LNCAP (cell line): ENCODE data around the gene ADARB2.

Experiments
- TF ChIP-seq, protein P1 (sequence below): fragments of 450-650 bp; IDR thresholded peaks from 2 replicates; pipeline ENCODE4 v1.5.1; 2017; ENCODE audit warnings: mild to moderate bottlenecking

The ADARB2 gene

DNA sequence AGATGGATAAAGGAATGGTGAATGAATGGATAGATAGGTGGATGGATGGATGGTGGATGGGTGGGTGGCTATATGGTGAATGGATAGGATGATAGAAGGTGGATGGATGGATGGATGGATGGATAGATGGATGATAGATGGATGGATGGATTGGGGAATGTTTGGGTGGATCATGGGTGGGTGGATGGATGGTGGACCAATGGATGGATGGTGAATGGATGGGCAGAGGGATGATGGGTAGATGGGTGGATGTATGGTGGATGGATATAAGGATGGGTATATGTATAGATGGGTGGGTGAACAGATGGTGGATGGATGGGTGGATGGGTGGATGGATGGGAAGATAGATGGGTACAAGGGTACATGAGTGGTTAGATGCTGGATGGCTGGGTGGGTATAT lies 322.4 kb downstream of the ADARB2 start:
- TF ChIP-seq, protein P1, sequence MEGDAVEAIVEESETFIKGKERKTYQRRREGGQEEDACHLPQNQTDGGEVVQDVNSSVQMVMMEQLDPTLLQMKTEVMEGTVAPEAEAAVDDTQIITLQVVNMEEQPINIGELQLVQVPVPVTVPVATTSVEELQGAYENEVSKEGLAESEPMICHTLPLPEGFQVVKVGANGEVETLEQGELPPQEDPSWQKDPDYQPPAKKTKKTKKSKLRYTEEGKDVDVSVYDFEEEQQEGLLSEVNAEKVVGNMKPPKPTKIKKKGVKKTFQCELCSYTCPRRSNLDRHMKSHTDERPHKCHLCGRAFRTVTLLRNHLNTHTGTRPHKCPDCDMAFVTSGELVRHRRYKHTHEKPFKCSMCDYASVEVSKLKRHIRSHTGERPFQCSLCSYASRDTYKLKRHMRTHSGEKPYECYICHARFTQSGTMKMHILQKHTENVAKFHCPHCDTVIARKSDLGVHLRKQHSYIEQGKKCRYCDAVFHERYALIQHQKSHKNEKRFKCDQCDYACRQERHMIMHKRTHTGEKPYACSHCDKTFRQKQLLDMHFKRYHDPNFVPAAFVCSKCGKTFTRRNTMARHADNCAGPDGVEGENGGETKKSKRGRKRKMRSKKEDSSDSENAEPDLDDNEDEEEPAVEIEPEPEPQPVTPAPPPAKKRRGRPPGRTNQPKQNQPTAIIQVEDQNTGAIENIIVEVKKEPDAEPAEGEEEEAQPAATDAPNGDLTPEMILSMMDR = no peak

DNA sequence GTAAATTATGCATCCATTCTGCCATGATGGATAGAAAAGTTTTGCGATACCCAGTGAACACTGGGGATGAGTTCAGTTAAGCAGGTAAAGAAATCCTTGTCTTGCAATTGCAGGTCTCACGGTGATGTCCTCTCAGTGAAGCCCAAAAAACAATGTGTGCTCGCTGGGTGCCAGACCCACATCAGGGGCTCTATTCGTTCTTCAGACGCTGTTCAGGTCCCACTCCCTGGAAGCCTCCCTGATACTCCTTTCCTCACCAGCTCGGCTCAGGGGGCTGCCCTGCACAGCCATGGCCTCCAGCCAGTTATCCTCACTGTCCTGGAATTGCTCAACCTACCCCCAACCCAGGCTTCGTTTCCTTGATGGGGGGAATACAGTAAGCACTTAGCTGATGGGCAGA lies 323.5 kb downstream of the ADARB2 start:
- TF ChIP-seq, protein P1 = no peak

DNA sequence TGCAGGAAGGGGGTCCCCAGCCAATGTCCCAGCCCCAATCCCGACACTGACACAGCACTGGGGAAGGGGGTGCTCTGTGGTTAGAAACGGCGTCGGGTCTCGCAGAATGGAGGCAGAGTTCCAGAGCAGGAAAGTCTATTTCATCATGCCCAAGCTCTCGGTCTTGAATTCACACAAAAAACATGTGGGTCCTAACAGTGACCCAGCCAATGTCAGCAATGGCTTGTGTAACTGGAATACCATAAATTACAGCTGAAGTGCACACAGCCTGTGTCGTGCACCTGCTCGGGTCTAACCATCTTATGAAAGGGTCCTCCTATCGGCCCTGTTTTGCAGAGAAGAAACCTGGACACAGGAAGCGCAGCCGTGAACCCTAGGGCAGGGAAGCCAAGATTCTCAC lies 324.1 kb downstream of the ADARB2 start:
- TF ChIP-seq, protein P1 = no peak

DNA sequence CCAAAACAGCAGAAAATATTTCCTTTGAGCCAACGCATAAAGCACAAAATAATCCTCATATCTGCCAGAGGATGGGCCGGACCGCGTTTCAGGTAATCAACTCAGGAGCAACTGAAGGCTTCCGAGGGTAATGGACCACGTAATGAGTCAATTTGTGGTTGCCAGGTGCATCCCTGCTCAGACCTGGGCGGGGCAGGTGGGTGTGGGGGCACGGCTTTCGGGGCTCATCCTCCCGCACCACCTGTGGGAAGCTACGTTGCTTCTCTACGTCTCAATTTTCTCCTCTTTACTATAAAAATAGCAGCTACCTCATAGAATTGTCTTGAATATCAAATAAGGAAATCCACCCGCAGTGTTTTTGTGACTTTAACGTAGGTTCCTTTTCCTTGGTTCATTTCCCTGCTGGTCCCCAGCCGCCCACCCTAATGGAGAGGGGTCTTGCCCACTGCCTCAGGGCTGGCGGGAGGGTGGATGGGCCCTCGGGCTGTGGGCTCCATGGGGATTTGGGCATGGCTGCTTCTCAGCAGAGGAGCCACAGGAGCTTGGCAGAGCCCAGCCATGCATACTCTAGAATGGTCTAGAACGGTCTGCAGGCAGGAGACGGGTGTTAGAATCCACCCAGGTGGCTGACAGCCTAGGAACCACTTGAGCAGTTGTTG lies 324.7 kb downstream of the ADARB2 start:
- TF ChIP-seq, protein P1 = no peak

DNA sequence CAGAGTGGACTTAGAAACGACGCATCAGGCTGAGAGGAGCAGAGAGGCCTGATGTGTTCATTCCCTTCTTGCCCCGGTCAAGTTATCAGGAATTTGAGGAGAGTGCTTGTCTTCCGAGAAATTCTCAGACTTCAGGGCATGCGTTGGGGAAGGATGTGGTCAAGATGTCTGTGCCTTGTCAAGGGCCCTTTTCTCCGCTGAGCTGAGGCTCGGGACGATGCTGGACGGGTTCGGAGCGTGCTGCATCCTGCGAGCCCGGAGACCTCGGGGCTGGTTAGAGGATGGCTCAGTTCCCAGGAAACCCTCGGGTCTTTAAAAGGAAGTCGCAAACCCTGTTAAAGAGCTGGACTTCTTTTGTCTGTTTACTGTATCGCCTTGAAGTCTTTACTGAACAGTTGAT lies 325.4 kb downstream of the ADARB2 start:
- TF ChIP-seq, protein P1 = no peak

DNA sequence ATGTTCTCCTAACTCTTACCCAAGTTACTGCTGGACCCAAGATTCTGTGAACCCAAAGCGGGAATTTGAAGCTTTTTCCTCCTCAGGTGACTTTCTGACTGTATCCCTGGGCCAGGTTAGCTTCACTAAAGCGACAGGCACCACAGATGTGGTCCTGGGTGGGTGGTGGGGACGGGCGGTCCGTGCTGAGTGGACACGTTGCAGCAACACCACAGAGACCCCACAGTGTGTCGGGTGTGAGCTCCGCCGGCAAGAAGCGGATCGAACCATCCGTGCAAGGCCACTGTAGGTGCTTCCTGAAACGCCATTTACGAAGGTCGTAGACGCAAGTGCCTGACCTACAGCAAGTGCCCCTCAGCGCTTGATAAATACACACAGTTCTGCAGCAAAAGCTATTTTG lies 325.9 kb downstream of the ADARB2 start:
- TF ChIP-seq, protein P1 = no peak

DNA sequence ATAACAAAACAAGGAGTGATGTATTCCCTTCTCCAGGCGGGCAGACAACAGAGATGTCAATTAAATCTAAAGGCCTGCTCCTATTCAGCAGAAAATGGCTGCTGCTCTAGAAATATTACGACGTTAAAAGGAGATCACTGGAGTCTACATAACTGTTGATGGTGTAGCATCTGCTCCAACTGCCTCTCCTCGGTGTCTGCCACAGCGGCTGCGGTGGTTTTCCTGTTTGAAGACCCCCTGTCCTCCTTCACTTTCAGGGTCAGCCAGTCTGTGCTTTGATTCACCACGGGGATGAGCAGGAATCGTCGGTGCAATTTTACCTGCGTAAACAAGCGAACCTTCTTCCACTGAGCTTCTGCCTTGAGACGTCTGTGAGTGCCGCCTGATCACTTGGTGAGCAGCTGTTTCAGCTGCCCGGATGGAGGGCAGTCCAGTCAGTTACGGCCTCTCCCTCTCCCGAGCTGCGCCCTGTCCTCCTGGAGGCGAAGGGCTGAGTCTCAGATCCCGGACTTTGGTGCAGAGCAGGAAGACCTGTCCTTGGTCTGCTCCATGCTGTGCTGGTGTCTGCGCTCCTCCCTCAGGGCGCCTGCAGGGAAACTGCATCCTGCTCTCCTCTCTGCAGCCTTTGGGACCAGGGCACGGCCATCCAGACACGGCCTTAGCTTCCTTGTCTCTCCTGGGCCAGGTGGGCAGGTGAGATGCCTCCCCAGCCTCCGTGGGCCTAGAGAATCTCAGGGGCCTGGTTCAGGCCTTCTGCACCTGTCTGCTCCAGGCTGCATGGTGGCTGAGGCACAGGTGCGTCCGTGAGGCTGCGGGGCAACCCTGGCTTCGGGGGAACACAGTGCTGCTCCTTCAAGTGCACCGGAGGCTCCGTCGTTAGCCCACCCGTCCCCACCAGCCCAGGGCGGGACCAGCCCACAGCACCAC lies 326.6 kb downstream of the ADARB2 start:
- TF ChIP-seq, protein P1 = no peak
